G401 (cell line): ENCODE measurements around the gene BCO1. TPM values are rescaled to one million over a fixed set of nuclear protein-coding genes. Genes with fewer than 3 reads are reported as not detected.
"Not testable (repeated sequence)": the region's sequence is repeated elsewhere in the genome, so short reads cannot be mapped to it uniquely, and the experiment has no call there.

Source experiments
- DNase-seq: peaks from one replicate; pipeline ENCODE4 v3.0.0-alpha.2; 2015; ENCODE audit warnings: low spot score
- in situ Hi-C: cut with HindIII; loops from 2 replicates; pipeline ENCODE4 v1.10.0; 2016; ENCODE audit warnings: low sequenced_read_pairs, mixed read lengths
- total RNA-seq: library from RNA; depleted of rRNA; stranded (reverse); fragments of >200 nt; shearing (Covaris generic); gene quantifications from 2 replicates; pipeline ENCODE4 v1.2.3, GENCODE V29; 2014; rRNA removed

The BCO1 gene, protein sequence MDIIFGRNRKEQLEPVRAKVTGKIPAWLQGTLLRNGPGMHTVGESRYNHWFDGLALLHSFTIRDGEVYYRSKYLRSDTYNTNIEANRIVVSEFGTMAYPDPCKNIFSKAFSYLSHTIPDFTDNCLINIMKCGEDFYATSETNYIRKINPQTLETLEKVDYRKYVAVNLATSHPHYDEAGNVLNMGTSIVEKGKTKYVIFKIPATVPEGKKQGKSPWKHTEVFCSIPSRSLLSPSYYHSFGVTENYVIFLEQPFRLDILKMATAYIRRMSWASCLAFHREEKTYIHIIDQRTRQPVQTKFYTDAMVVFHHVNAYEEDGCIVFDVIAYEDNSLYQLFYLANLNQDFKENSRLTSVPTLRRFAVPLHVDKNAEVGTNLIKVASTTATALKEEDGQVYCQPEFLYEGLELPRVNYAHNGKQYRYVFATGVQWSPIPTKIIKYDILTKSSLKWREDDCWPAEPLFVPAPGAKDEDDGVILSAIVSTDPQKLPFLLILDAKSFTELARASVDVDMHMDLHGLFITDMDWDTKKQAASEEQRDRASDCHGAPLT
- total RNA-seq = not detected in 2 replicates

GRCh38 chr16:81238296-81239011 is at the start of gene BCO1:
TSS of gene BCO1 (plus strand) at chr16:81238689. CDS start at chr16:81238909, 220 bp downstream.
- in situ Hi-C loops = no loop called here
- DNase-seq = peak; percentile 28

DNA sequence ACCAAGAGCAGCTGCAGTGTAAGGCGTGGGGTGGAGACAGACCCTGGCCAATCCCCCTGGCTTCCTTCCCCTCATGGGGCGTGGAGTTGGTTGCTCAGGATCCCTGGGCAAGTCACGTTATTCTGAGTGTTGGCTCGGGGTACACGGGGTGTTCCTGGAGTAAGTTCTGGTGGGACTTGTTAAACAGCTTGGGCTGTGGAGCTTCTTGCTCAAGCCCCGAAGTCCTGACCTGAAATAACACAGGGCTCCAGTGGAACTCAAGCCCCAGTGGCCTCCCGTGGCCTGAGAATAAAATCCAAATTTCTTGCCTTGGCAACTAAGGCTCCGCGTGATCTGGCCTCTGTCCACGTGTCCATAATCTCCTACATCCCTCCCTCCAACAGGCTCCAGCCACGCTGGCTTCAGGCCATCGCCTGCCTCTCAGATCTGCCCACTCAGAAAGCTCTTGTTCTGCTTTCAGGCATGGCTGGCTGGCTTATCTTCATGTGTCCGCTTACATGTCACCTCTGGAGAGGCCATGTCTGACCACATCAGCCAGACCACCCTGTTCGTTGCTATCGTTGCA is 49.3 kb upstream of the BCO1 start:
- peak; percentile 46 for DNase-seq
- in situ Hi-C loops = no loop called here

- in situ Hi-C loops = no loop called here
- DNase-seq = no peak
Measured at GRCh38 chr16:81190667-81191066, 47.8 kb upstream of the BCO1 start.

GRCh38 chr16:81195885-81196534 is 42.5 kb upstream of the BCO1 start:
- in situ Hi-C loops = no loop called here
- no peak for DNase-seq

GRCh38 chr16:81198635-81199034 is 39.9 kb upstream of the BCO1 start:
- in situ Hi-C loops = no loop called here
- peak; percentile 14 for DNase-seq

DNA sequence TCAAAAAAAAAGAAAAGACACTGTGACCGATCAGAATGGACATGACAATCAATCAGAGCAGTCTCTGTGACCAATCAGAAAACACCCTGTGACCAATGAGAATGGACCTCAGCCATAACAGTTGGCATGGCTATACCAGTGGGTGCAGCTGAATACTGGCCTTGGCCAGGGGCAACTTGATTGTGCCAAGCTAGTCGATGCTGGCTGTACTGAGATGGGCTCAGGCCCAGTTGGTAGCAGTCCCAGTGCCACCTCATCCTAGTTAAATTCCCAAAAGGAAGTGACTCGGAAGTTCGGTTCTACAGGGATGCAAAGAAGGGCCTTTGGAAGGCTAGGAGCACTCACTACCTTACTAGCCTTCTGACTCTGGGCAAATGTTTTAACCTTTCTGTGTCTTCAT is 37.2 kb upstream of the BCO1 start:
- DNase-seq = no peak
- in situ Hi-C loops = no loop called here

DNA sequence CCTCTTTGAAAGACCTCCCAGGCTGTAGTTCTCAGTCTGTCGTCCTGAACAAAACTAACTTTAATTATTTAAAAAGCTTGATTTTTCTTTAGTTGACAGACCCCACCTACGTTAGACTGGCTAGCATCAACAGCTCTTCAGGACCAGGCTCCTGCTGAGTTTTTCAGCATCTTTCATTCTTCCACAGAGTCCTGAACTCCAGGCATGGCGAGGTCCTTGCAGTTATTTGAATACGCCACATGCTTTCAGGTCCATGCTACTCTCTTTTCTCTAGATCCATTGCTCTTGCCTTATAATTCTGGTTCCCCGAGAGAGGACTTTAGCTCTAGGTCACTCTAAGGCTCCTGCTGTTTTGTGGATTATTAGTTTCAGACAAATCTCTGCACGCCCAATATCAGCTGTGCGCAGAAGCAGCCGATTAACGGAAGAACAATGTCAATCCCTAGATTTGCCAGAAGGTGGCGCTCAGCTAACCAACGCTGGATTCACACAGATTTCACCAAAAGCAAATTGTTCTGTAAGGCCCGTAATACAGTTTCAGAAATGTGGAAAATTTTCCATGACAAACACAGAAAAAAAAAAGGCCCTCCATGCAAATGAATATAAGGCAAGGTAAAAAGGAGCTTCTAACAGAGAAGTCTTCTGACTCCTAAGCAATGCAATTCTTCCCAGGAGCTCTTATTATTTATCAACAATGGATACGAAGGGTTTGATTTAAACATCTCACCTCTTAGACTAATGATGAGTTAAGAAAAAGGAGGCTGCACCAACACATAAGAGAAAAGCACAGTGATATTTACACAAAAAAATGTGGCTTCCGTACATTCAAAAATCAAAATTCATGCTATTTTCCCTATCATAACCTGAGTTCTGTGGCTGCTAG is 33.5 kb upstream of the BCO1 start:
- in situ Hi-C loops = no loop called here
- peak; percentile 63 for DNase-seq

GRCh38 chr16:81207076-81207475 is 31.4 kb upstream of the BCO1 start:
- in situ Hi-C loops = no loop called here
- DNase-seq = no peak

- in situ Hi-C loops = no loop called here
- DNase-seq = no peak
Measured at GRCh38 chr16:81210807-81211206, 27.7 kb upstream of the BCO1 start.

DNA sequence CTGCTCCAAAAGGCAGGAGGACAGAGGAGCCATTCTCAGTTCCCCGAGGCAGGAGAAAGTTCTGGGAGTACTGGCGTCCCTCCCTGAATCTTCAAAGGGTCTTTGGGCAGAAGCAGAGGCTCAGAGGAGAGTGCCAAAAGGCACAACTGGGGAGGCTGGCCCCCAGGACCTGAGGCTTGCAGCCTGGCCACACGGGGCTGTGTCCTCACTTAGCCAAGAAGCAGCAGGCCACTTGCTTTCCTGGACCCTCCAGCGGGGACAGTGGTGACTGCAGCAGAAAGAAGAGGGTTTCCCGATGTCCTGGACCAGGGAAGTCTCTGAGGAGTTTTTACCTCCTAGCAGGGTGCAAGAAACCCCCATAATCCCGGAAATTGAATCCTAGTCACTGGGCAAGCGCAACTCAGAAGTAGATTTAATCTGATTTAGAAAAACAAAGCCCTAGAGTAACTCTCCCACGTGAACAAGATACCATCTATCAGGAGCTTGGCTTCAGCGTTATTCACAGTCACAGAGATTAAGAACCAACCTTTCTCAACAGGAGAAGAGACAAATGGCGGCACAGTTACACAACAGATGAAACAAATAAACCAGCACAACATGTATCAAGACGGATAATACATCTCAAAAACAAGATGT is 25.5 kb upstream of the BCO1 start:
- no peak for DNase-seq
- in situ Hi-C loops = no loop called here

DNA sequence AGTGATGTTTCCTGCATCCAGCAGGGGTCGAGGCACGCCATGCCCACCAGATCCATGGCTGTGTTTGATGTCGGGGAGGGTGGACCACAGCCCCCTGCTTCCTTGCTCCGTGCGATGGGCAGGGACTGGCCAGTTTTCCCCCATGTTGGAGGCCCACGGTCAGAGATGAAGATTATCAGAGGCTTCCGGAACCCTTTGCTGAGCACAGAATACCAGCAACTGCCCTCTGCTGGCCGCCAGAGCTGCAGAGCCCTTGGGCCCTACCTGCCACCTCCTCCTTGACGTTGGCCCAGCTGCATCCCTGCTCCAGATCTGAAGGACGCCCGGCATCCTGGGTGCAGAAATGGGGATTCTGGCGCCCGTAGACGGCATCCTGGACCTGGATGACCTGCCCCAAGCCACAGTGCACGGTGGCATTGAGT is 23.7 kb upstream of the BCO1 start:
- in situ Hi-C loops = no loop called here

DNA sequence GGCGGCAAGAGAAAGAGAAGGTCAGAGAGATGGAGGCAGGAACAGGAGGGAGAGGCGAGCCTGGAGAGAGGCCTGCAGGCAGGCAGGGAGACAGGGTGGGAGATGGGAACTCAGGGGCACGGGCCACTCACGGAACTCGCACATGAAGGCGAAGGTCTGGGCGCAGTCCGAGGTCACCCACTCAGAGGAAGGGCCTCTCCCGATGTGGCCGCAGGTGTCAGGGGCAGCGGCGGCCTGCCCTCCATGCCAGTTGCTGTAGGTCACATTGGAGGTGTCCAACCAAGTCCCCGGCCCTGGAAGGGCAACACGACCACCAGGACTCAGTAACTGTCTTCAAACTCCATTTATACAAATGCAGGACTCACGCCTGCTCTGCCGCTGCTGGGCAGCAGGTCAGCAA is 22.4 kb upstream of the BCO1 start:
- in situ Hi-C loops = no loop called here
- DNase-seq = no peak

More for the DNA sequence above, 23.7 kb upstream of the BCO1 start:
- no peak for DNase-seq

DNA sequence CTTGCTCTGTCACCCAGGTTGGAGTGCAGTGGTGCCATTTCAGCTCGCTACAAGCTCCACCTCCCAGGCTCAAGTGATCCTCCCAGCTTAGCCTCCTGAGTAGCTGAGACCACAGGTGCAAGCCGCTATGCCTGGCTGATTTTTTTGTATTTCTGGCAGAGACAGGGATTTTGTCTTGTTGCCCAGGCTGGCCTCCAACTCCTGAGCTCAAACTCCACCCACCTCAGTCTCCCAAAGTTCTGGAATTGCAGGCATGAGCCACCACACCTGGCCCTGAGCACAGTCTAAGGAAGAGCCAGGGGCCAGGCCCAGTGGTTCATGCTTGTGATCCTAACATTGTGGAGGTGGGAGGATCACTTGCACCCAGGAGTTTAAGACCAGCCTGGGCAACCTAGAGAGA is 21.8 kb upstream of the BCO1 start:
- no peak for DNase-seq
- in situ Hi-C loops = no loop called here

DNA sequence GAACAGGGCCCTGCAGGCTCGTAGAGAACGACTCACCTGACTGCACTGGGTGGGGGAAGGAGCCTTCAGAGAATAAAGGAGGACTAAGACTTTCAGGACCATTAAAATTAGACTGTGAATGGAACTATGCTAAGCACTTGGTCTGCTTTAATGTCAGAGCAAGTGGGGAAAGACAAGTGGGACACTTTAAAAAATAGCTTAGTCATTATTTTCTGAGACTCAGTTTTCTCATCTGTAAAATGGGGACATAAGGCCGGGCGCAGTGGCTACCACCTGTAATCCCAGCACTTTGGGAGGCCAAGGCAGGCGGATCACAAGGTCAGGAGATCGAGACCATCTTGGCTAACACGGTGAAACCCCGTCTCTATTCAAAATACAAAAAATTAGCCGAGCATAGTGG is 19.3 kb upstream of the BCO1 start:
- in situ Hi-C loops = no loop called here
- no peak for DNase-seq

- no peak for DNase-seq
- in situ Hi-C loops = no loop called here
Measured at GRCh38 chr16:81220349-81220748, 18.1 kb upstream of the BCO1 start.

- in situ Hi-C loops = no loop called here
- no peak for DNase-seq
Measured at GRCh38 chr16:81221731-81222130, 16.8 kb upstream of the BCO1 start.

GRCh38 chr16:81224824-81225223 is 13.7 kb upstream of the BCO1 start:
- in situ Hi-C loops = no loop called here

GRCh38 chr16:81225697-81226096 is 12.8 kb upstream of the BCO1 start:
- in situ Hi-C loops, DNase-seq: not testable (repeated sequence)

More at GRCh38 chr16:81224824-81225223, 13.7 kb upstream of the BCO1 start:
- no peak for DNase-seq
